NCI-H2107 treated with DMSO at 0.1 percent for 48 hours (cell line): Measurements from ENCODE around the gene ADPRHL1.

Experiments used
- DNase-seq: peaks from one replicate; lab custom pipeline; 2025; ENCODE audit not compliant: unreplicated experiment; lab: John Stamatoyannopoulos, UW

ADPRHL1 gene

DNA sequence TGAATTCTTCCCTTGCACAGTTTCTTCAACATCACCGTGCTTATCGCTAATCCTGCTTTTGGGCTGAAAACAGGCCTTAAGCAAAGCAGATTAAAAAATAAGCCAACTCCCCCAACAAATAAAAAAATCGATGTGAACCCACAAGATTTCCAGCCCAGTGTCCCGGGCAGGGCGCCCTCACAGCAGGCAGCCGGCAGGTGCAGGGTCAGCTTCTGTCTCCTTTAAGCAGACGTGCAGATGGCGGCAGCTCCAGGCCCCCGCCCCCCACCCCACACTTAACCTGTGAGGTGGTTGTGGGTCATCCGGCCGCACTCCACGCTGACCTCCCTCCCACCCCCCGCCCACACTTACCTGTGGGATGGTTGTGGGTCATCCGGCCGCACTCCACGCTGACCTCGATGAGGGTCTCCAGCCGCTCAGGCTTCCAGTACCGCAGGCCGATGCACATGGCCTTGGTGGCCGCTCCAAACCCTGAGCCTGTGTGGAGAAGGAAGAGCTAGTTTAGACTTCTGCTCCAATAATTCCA, 19.8 kb downstream of the ADPRHL1 start:
- DNase-seq: no peak

DNA sequence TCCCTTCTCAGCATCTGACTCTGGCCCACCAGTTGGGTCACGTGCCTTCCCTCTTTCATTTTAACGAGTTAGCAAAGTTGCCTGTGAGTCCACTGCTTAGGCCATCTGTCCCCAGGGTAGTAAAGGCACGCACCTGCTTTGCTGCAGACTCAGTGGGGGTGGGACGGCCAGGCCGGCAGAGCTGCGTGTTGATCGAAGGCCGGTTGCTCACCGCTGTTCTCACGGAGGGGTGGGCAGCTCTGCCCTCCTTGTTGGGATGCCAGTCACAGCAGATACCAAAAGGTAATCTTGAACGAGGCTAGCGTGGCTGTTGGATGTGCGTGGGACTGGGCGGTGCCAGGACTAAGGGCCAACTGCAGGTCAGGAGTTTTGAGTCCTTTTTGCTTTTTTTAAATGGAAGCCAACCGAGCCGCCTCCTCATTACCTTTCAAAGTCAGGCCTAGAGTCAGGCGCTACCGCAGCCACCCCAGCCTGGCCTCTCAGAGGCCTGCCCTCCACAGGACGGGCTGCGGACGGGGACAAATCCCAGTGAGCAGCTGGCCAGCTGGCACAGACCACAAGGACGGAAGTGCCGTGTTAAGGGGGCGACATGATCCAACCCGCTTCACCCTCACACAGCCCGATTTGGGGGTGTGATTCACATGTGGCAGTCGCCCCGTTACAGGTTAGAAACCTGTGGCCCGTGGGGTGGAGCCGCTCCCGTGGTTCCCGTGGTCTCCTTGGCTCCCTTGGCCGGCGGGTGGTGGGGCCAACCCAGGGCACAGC, 20.6 kb downstream of the ADPRHL1 start:
- no peak for DNase-seq

DNA sequence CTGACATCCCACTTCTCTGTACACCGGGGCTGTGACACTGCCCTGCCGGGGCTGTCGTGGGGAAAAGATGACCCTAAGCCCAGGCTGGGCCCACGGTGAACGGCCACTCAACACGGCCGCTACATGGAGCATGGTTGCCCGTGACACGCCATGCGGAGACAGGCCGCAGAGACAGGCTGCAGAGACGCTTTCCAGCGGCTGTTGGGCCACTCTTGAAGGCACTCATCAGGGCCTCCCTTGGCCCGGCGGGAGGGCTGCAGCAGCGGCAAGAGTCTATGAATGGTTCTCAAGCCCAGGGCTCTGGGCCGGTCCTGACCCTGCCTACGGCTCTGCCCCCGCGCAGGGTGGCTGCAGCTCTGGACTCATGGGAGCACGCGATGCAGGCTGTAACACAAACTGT, 22.1 kb downstream of the ADPRHL1 start:
- no peak for DNase-seq

DNA sequence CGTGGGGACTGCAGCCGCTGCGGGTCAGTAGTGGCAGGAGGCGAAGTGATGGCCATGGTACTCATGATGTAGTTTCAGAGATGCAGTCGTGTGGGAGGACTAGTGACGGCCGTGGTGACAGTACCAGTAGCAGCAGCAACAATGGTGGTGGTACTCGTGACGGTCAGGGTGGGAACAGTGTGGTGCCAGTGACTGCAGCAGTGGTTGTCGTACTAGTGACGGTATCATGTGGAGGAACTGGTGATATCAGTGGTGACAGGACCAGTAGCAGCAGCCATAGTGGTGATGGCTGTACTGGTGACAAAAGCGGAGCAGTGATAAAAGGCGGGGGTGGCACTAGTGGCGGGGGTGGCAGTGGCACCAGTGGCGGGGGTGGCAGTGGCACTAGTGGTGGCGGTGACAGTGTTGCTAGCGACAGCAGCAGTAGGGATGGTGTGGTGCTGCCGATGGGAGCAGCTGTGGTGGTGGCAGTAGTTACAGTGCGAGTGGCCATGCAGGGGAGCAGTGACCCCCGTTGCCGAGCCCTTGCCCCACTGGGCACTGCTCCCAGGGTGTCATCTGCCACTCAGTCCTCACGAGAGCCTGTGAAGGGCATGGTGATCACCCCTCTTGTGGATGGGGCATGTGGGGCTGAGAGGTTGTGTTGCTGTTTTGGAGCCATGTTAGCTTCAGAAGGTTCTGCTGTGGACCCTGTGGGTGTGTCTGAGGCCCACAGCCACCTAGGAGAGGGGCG, 22.7 kb downstream of the ADPRHL1 start:
- no peak for DNase-seq

DNA sequence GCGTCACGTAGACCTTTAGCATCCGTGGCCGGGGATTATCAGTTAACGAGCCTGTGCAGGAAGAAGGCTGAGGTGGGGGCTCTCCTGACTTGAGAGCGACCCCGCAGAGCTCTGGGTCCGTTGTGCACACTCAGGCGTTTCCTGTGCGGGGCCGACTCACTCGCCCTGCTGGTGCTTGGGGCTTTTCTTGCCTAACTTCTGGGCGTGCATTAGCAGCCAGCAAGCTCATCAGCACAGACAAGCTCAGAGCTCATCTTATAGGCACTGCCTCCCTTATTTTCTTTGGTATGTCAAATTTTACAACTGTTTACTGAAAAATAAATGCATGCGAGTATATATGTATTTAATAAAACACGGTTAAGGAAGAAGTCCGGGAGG, 23.7 kb downstream of the ADPRHL1 start:
- no peak for DNase-seq

DNA sequence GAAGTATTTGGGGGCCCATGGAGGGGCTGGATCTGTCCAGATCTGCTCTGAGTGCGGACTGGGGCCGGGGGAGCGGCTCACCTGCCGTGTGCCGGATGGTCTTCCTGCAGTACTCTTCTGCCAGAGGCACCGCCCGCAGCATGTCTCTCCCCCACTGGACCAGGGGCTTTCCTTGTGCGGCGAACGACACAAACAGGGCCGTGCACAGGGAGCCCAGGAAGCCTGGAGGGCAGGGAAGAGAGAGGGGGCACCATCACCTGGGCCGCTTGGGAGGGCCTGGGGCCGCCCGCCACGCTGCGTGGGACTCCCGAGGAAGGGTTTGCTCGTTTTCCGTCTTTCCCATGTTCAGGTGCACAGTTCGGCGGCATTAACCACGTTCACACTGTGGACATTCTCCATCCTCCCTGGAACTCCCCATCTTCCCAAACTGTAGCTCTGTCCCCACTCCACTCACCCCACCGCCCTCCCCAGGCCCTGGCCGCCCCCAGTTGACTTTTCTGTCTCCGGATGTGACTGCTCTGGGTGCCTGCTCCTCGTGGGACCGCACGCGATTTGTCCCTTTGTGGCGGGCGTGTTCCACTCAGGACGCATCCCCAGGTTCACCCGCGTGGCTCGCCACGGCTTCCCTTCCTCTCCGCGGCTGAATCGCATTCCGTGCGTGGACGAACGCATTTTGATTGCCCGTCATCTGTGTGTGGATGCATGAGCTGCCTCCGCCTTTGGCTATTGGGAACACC, 24.2 kb downstream of the ADPRHL1 start:
- no peak for DNase-seq

DNA sequence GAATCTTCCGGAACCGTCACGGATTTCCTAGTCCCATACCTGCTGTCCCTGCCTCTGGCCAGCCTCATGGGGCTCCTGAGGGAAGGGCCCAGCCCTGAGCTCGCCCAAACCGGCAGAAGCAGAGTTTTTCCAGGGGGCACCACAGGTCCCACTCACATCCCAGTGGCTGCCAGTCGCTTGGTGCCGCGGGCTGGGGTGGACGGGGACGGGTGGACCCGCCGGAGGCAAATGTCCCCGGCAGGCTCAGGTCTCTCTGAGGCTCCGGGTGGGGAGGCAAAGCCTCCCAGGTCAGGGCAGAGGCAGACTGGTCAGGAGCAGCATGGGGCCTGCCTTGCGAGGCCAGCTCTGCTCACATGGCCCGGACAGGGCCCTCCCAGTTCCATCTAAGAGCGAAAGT, 24.8 kb downstream of the ADPRHL1 start:
- no peak for DNase-seq

DNA sequence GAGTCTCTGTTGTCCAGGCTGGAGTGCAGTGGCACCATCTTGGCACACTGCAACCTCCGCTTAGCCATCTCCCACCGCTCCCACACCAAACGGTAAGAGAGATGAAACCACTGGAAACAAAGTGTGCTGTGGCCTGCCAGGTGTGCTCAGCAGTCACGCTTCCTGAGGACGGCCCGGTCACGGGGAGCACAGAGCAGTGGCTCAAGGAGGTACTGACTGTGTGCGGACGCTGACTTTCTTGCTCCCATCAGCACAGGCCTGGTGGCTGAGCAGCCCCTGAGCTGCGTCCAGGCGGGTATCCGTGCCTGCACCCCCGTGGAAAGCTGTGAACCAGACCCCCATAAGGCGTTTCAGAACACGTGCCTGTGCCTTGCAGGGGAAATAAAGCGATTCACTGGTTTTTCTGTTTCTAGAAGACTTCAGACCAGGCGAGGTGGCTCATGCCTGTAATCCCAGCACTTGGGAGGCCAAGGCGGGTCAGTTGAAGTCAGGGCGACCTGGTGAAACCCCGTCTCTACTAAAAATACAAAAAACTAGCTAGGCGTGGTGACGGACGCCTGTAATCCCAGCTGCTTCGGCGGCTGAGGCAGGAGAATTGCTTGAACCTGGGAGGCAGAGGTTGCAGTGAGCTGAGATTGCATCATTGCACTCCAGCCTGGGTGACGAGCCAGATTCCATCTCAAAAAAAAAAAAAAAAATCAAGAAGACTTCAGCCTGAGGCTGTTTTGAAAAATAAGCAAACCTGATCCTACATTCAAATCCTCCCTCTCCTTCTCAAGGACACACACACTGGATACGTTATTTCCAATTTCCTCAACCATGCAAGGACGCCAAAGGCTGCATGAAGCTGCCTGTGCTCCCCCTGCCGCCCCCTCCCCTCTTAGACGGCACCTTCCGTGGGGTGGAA, 25.5 kb downstream of the ADPRHL1 start:
- no peak for DNase-seq

DNA sequence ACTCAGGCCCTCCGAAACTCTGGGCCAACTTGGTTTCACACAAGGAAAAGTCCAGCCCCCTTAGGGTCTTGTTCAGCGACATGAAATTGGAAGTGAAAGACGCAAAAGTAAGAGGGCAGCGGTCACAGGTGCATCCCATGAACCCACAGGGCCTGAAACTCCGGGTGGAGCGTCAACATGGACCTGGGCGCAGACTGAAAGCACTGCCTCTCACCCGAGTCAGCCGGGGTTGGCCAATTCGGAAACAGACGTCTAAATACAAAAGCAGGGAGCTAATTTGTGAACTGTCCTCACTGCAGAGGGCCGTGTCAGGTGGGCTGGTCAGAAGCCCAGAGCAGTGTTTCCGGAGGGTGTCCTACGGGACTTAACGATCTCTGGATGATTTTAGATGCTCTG, 26.7 kb downstream of the ADPRHL1 start:
- DNase-seq: no peak

DNA sequence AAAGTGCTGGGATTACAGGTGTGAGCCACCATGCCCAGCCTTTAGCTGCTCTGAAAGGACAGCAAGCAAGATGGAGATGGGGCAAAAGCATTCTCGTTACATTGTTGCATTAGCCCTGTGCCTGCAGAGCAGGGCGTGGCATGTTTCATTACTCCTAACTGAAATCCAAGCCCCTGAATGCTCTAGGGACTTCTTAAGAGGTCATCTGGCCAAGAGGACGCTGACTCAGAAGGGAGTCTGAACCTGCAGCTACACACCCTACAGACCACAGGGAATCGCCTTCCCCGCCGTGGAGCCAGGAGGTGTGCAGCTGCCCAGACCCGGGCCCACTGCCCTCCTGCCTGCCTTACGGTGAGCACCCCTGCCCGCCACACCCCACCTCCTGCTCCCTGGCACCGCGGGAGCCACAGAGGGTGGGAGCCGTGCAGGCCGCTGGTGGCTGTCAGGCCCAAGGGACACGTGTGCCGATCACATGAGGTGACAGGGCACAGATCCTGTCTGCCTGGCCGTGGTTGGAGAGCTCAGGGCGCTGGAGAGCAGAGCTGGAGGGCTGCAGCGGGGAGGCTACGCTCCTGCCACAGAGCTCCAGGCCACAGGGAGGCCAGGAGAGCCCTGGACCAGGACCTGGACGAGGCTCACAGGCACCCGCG, 27.2 kb downstream of the ADPRHL1 start:
- DNase-seq: no peak

DNA sequence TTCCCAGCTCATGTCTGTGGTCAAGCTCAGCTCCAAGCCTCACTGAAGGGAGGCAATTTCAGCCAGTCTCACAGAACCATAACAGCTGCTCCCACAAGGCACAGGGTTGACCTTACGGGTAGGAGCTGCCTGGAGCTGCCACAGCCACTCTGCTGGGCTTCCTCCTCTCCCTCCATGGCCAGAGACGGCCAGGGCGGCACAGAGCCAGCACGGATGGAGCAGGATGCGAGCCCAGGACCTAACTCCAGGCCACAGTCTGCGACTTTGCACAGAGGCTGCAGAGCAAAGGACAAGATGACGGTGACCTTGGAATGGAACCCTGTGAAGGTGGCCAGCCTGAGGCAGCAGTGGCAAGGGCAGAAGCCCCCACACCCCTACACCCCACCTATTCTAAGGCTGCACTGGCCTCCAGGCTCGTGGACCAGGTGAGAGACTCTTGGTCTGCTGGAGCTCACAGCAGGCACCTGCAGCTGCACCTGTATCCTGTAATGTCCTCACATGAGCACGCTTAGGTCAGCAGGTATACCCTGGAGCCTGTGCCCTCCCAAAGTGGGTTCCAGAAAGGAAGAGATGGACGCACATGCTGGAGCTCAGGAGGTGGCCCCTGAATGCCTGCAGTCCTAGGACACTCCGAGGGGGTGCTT, 29.6 kb downstream of the ADPRHL1 start:
- no peak for DNase-seq

DNA sequence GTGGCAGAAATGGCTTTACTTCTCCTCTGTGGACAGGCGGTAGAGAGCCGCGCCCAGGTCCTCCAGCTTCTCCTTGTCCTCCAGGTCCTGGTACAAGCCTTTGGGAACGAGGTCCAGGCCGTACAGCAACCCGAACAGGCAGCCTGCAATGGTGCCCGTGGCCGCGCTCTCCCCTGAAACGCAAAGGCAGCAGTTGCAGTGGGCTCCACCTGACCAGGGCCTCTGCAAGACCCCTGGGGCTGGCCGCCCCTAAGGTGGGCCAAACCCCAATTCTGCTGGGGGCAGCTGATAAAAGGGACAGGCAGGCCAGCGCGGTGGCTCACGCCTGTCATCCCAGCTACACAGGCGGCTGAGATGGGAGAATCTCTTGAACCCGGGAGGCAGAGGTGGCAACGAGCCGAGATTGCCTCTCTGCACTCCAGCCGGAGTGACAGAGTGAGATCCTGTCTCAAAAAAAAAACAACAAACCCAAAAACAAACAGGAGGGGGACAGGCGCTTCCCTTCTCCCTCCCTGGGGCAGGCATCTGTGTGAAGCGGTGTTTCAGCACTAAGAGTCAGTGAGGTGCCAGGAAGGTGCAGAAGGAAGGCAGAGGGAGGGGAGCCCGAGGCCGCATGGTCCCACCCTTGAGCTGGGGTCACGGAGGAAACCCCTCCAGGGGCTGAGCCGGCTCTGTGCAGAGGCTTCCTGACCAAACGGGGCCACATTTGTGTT, 30.3 kb downstream of the ADPRHL1 start:
- DNase-seq: no peak

DNA sequence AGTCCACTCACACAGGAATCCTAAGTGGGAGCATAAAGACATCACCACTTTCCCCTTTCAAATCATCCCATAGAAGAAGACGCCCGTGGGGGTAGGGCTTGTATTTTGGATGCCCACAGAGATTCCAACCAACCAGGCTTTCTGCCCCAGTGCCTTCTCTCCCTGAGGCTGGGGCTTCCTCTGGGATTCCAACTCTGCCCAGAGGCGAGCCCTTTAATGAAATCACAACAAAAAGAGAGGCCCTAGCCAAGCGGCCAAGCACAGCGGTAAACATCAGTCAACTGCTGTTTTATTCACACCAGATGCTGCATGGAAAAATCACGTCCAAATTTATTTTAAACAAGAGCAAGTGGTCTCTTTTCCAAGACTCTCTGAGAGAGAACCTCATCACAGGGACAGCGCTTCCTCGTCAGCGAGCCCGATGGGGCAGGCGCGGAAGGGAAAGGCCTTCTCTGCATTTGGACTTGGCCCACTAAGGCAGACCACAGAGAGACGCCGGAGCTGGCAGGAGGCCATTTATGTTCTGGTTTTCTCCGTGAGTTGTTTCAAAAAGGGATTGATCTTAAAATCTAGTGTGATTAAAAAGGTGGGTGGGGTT, 31.5 kb downstream of the ADPRHL1 start:
- DNase-seq: no peak

DNA sequence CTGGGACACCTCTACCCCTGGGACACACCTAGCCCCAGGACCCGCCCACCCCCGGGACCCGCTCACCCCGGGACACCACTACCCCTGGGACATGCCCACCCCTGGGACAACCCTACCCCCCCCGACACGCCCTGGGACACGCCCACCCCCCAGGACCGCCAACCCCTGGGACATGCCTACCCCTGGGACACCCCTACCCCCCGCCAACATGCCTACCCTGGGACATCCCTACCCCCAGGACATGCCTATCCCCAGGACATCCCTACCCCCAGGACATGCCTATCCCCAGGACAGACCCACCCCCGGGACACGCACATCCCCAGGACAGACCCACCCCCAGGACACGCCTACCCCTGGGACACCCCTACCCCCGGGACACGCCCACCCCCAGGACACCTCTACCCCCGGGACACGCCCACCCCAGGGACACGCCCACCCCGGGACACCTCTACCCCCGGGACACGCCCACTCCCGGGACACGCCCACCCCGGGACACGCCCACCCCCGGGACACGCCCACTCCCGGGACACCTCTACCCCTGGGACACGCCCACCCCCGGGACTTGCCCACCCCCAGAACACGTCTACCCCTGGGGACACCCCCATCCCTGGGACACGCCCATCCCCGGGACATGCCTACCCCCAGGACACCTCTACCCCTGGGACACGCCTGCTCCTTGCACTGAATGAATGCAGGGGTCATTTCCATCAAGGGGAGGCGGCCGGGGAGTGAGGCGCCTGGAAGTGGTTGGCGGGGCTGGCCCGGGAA, 32.3 kb downstream of the ADPRHL1 start:
- DNase-seq: no peak

DNA sequence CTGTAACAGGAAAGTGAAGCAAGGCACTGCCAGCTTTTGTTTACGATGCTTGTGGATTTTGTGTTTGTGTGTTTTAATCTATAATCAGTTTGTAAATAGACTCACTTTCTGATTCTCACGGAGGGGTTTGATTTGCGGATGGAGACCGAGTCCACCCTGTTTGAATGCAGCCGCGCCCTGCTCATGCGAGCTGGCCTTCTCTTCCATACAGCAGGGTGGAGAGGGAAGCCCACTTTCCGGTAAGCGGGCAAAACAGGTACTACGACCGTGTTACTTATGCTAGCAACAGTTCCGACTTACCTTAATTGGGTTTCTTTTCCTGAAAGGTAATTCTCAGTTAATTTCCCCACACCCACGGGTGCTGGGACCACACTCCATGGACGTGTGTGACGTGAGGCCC, 33.1 kb downstream of the ADPRHL1 start:
- no peak for DNase-seq

DNA sequence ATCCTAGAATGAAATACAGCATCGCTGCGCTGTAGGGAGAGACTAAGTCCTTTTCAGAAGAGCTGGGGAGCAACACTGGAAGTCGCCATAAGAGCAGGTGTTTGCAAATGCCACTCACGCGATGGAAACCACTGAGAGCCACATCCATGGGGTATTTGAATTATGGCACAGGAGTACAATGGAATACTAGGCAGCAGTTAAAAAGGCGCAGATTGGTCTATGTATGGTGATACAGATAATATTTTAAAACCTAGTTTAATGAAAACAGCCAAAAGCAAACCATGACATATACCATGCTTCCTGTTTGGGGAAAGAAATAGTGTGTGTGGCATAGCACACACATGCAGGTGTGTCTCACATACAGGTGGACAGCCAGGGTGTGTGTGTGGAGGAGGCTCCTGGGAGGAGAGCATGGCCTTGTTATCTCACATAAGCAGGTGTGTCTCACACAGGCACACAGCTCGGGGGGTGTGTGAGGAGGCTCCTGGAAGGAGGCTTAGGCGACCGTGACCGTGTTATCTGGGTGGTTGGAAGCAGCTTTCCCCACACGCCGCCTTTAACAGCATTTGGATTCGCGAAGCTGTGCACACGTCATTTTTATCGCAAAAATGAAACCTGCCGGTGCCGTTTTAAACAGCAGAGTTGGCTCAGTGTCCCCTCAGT, 33.6 kb downstream of the ADPRHL1 start:
- DNase-seq: no peak

DNA sequence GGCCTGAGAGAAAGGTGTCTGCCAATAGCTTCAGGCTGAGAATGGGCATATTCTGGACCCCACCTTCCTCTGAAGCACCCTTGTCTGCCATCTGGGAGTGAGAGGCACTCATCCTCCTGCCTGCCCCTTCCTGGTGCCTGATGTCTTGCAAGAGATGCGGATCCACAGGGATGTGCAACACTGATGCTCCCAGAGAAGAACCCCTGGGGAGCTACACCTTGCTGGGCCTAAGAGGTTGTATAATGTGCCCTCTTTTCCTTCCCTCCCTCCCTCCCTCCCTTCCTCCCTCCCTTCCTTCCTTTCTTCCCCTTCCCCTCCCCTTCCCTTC, 34.6 kb downstream of the ADPRHL1 start:
- no peak for DNase-seq
